KOPT-K1 (cell line): Measurements from ENCODE around the gene PER1.
A peak's percentile ranks its signal among the peaks of the same experiment; 100 is the strongest.

Source experiments
- H3K27ac ChIP-seq: fragments of 200-600 bp; sonication (generic); 2 replicates; pipeline ENCODE4 v1.5.1; 2016; ENCODE audit warnings: antibody characterized with exemption, mild to moderate bottlenecking, low read depth, low read length; ENCODE audit not compliant: poor library complexity, severe bottlenecking
- H3K36me3 ChIP-seq: fragments of 200-600 bp; sonication (generic); 2 replicates; pipeline ENCODE4 v1.5.1; 2017; ENCODE audit warnings: antibody characterized with exemption, mild to moderate bottlenecking, low read length, moderate library complexity; ENCODE audit not compliant: insufficient read depth
- H3K9me3 ChIP-seq: fragments of 200-600 bp; sonication (generic); 2 replicates; pipeline ENCODE4 v1.5.1; 2017; ENCODE audit warnings: antibody characterized with exemption, low read length, mild to moderate bottlenecking; ENCODE audit not compliant: insufficient read depth, poor library complexity, severe bottlenecking

The PER1 gene, protein sequence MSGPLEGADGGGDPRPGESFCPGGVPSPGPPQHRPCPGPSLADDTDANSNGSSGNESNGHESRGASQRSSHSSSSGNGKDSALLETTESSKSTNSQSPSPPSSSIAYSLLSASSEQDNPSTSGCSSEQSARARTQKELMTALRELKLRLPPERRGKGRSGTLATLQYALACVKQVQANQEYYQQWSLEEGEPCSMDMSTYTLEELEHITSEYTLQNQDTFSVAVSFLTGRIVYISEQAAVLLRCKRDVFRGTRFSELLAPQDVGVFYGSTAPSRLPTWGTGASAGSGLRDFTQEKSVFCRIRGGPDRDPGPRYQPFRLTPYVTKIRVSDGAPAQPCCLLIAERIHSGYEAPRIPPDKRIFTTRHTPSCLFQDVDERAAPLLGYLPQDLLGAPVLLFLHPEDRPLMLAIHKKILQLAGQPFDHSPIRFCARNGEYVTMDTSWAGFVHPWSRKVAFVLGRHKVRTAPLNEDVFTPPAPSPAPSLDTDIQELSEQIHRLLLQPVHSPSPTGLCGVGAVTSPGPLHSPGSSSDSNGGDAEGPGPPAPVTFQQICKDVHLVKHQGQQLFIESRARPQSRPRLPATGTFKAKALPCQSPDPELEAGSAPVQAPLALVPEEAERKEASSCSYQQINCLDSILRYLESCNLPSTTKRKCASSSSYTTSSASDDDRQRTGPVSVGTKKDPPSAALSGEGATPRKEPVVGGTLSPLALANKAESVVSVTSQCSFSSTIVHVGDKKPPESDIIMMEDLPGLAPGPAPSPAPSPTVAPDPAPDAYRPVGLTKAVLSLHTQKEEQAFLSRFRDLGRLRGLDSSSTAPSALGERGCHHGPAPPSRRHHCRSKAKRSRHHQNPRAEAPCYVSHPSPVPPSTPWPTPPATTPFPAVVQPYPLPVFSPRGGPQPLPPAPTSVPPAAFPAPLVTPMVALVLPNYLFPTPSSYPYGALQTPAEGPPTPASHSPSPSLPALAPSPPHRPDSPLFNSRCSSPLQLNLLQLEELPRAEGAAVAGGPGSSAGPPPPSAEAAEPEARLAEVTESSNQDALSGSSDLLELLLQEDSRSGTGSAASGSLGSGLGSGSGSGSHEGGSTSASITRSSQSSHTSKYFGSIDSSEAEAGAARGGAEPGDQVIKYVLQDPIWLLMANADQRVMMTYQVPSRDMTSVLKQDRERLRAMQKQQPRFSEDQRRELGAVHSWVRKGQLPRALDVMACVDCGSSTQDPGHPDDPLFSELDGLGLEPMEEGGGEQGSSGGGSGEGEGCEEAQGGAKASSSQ (N-terminal part only)

DNA sequence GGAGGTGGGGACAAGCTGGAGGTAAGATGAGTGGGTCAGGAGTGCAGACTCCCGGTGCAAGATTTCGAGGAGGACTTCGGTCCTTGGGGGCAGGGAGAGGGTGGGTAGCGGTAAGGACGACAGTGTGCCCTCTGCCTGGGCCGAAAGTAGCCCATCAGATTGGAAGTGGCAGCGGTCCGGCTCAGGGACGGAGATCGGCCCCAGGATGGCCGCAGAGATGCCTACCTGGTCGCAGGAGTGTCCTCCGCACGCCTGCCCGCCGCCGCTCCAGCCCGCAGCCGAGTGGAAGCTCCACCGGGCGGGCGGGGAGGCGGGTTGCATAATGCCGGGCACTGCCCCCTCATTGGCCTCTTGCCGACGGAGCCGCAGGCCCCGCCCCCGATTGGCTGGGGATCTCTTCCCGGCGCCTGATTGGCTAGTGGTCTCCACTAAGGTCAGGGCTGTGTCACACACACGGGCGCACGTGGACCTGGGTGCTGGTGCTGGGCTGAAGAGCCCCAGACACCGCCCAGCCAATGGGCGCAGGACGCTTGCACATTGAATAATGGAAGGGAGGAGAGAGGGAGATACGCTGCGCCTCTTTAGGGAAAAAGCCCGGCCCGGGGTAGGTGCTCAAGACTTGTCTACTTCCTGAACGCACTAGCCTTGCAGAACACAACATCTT lies at the start of gene PER1:
PER1 (minus strand) TSS at position 293 of the 664 bp plus-strand sequence. CDS start 1,698 bp downstream, outside the sequence.
- peaks cover 28% of the 10 kb centered on the region for H3K36me3 ChIP-seq
- peak within 1 kb of the TSS; percentile 71 for H3K27ac ChIP-seq
- no peaks in the 10 kb centered on the region for H3K9me3 ChIP-seq

DNA sequence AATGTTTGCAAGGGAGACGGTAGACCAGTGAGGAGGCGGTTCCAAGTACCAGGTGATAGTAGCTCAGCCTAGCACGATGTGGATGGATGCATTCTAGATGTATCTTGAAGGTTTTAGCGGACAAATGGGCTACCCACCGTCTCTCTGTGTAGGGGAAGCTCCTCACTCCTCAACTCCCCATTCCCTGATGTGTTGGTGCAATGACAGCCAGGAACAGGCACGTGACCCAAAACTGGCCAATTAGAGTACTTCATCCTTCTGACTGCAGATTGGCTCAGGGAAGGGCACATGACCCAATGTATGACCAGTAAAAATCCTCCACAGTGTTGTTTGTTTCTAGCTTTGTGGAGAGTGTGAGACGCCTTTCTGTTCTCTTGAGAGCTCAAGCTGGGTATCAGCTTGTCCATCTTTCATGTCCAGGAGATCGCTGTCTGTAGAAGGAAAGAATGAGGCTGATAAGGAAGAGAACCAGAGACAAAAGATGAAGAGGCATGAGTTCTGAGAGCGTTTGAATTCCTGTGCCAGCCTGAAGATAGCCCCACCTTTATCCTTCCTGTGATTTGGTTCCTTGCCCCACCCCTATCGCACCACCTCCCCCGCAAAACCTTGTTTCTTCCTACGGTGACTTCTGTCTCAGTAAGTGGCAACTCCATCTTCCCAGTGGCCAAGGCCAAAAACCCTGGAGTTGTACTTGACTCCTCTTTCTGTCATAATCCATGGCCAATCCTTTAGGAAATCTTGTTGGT lies 40.0 kb upstream of the PER1 start:
- H3K36me3 ChIP-seq = no peaks in the 10 kb centered on the region
- H3K9me3 ChIP-seq = no peaks in the 10 kb centered on the region
- peak overlapping the region; percentile 52 for H3K27ac ChIP-seq

GRCh38 chr17:8190506-8190905 lies 38.3 kb upstream of the PER1 start:
- H3K27ac ChIP-seq = peak overlapping the region; percentile 23
- H3K36me3 ChIP-seq = no peaks in the 10 kb centered on the region
- H3K9me3 ChIP-seq = no peaks in the 10 kb centered on the region

DNA sequence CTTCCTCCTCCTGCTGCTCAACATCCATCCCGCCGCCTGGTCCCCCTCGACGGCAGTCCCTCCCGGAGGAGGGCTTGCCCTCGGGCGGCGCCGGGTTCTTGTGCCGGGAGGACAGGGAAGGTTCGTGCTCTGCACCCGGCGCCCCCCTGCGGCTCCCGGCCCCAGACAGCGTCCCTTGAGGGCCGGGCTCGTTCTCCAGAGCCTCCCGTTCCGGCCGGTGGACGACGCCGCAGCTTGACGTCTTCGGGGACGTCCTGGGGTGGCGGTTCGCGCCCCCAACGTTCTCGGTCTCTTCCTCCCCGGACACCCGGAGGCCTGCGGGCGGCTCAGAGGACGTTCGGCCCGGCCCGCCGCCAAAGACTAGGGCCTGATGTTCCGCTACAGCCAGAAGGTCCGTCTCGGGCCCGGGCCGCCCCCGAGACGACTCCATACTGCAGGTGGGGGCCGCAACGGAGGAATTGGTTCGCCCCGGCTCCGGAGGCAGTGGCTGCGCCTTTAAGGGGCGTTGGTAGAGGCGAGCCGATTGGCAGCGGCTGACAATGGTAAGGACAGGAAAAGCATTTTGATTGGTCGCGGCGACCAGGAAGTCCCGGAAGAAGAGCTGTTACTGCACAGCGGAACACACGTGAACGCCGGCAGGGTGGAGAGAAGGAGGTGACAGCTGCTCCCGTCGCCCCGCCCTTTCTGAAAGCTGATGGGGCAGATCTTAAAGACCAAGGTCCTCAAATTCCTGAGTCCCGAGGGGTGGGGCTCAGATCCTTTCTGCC lies 37.7 kb upstream of the PER1 start, which contains the start of gene BORCS6:
BORCS6 (minus strand) TSS at position 470 of the 767 bp plus-strand sequence; CDS start at position 430, 40 bp downstream.
- H3K36me3 ChIP-seq = no peaks in the 10 kb centered on the region
- no peaks in the 10 kb centered on the region for H3K9me3 ChIP-seq
- peak within 1 kb of the TSS; percentile 73 for H3K27ac ChIP-seq

- Histone ChIP-seq H3K36me3 (no peaks in the 10 kb centered on the region), H3K27ac (peak overlapping the region; percentile 73), H3K9me3 (no peaks in the 10 kb centered on the region)
These were observed 37.0 kb upstream of the PER1 start for GRCh38 chr17:8189041-8189710.

GRCh38 chr17:8188263-8188839 lies 36.1 kb upstream of the PER1 start:
- Histone ChIP-seq H3K9me3 (no peaks in the 10 kb centered on the region), H3K27ac (peak overlapping the region; percentile 73), H3K36me3 (no peaks in the 10 kb centered on the region)

DNA sequence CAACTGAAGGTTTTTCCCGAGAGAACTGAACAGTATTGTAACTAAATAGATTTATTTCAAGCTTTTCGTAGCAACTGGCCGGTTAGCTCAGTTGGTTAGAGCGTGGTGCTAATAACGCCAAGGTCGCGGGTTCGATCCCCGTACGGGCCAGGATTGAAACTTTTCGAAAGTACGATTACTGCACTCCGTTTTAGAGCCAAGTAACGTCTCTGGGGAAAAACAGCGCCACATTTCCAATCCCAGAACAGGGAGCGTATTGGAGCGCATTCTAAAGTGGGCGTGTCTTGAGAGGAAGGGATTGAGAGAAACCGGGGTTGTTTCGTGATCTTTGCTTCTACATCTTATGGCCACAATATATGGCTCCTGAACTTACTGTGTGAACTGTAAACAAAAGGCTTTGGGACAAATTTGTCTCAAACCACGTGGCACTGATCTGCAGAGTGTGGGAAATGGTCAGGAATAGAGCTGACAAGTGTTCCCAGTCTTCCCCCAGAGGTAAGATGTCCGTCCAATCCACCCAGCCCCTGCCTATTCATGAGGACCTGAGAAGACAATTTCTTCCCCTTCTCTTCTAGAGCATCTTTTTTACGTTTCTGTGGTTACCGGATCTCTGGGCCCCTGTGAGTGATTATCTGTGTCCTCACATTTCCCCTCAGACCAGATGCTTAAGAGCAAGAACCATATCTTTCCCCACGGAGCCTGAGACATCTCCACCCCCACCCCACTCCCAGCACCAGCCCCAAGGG lies 35.5 kb upstream of the PER1 start:
- Histone ChIP-seq H3K9me3 (no peaks in the 10 kb centered on the region), H3K27ac (peak overlapping the region; percentile 73), H3K36me3 (no peaks in the 10 kb centered on the region)

- no peaks in the 10 kb centered on the region for H3K9me3 ChIP-seq
- H3K27ac ChIP-seq = peak overlapping the region; percentile 69
- H3K36me3 ChIP-seq = no peaks in the 10 kb centered on the region
These were observed 34.7 kb upstream of the PER1 start for GRCh38 chr17:8186787-8187516.

DNA sequence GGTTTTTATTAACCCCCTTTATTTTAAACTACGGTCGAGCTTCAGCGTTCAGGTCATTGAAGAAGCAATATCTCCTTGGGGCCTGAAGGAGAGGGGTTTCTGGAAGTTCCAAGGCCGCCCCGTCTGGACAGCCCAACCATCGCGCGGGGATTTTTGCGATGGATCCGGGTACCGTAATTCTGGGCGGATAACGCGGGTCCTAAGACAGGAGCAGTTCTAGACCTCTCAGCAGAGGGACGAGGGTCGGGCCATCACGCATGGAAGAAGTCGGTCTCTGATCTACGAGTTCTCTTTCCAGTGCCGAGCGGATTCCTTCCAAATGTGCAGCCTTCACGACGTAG lies 34.2 kb upstream of the PER1 start:
- no peaks in the 10 kb centered on the region for H3K9me3 ChIP-seq
- H3K27ac ChIP-seq = peak overlapping the region; percentile 69
- H3K36me3 ChIP-seq = no peaks in the 10 kb centered on the region

GRCh38 chr17:8185582-8186445 lies 33.6 kb upstream of the PER1 start:
- Histone ChIP-seq H3K9me3 (no peaks in the 10 kb centered on the region), H3K27ac (peak overlapping the region; percentile 69), H3K36me3 (no peaks in the 10 kb centered on the region)
